ENCODE measurements around the gene IFT27.

The IFT27 gene

GRCh38 chr22:36816339-36816635 is 40.4 kb upstream of the IFT27 start:
- H3K4me2 ChIP-seq (ENCODE audit: insufficient read depth, low read length, poor library complexity, severe bottlenecking) = peak overlapping the region; percentile 79
- H2BK120ac ChIP-seq (ENCODE audit: low read depth, low read length) = no peak overlapping the region
- H3K79me1 ChIP-seq (ENCODE audit: low read depth, low read length) = no peaks in the 10 kb centered on the region
- DNase-seq (ENCODE audit: low spot score) = no peak
- peak overlapping the region; percentile 70 for H3K9ac ChIP-seq (ENCODE audit: low read depth, low read length, poor library complexity)
- peaks cover 0 to 34% of the 10 kb centered on the region in 2 donors for H3K36me3 ChIP-seq (replicated peaks in 1 of 2; ENCODE audit: control insufficient read depth in 2 of 2, insufficient read depth in 2 of 2, low read length in 2 of 2)
- H3K14ac ChIP-seq (ENCODE audit: low read length) = peak overlapping the region; percentile 56
- no peaks in the 10 kb centered on the region for H3K9me3 ChIP-seq (replicated peaks in 1 of 2; ENCODE audit: control insufficient read depth in 2 of 2, insufficient read depth in 1 of 2, low read depth in 1 of 2, low read length in 2 of 2)
- H2AK5ac ChIP-seq (ENCODE audit: low read depth, low read length) = peak overlapping the region; percentile 40
- H3K27me3 ChIP-seq (ENCODE audit: control insufficient read depth in 3 of 3, insufficient read depth in 3 of 3, low read depth in 1 of 3, low read length in 3 of 3) = peaks cover 6 to 43% (median 11%) of the 10 kb centered on the region in 3 experiments
- H2BK15ac ChIP-seq (ENCODE audit: low read length) = peak overlapping the region; percentile 86
- H3K27ac ChIP-seq (replicated peaks; ENCODE audit: low read length) = no peak overlapping the region
- WGBS, 2 donors (ENCODE audit: extremely low coverage in 2 of 2, insufficient read length in 2 of 2, insufficient replicate concordance in 1 of 2) = no CpG with 5 or more reads among the region's 12 CpGs
- H2BK12ac ChIP-seq (ENCODE audit: low read length) = no peak overlapping the region
- peak overlapping the region; percentile 86 for H3K18ac ChIP-seq (ENCODE audit: low read length)
- no peak overlapping the region for H3K4ac ChIP-seq (ENCODE audit: low read length)
- H3K4me1 ChIP-seq (ENCODE audit: control insufficient read depth in 2 of 2, insufficient read depth in 1 of 2, low read depth in 1 of 2, low read length in 2 of 2) = peaks cover 11 to 28% of the 10 kb centered on the region in 2 donors
- peak overlapping the region; percentile 40 for H3K23ac ChIP-seq (ENCODE audit: low read depth, low read length, poor library complexity)
- peak overlapping the region; percentile 94 for H2AFZ ChIP-seq (ENCODE audit: low read length)
- no peak overlapping the region for H2BK5ac ChIP-seq (ENCODE audit: low read length)
- no peak overlapping the region for H4K91ac ChIP-seq (ENCODE audit: low read depth, low read length, poor library complexity)
- H4K8ac ChIP-seq (ENCODE audit: low read depth, low read length) = no peak overlapping the region
- peak overlapping the region; percentile 61 to 71 for H3K4me3 ChIP-seq (ENCODE audit: low read length in 2 of 2)

DNA sequence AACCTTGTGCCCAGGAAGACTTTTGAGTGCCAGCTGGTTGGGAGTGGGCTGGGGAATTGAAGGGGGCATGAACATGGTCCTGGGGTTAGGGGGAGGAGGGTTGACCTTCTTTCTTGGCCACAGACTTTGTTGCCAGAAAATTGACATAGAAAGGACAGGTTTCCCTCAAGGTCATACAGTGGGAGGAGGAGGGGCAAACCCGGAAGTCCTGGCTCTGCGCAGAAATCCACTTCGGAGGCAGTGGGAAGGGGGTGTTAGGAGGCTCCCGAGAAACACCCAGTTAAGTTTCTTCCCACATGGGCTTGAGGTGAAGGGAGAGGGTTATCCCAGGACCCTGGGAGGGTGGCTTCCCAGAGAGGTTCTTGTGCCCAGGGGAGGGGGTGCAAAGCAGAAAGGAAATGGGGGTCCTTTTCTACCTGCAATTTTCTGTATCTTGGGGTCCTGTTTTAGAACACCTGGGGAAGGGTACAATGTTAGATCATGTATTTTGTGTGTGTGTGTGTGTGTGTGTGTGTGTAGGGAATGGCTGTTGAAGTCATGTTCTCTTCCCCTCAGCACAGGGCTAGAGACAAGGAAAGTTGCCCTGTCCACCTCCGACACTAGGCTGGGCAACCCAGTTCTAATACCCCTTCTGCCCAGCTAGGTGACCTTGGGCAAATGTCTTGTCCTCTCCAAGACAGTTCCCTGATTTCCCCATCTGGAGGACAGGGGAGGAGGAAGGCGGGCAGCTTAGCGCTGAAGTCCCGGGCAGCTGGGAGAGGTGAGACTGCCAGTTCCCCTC is 39.8 kb upstream of the IFT27 start:
- peak overlapping the region; percentile 86 for H2BK15ac ChIP-seq (ENCODE audit: low read length)
- H3K9ac ChIP-seq (ENCODE audit: low read depth, low read length, poor library complexity) = peak overlapping the region; percentile 70
- H3K27me3 ChIP-seq (ENCODE audit: control insufficient read depth in 3 of 3, insufficient read depth in 3 of 3, low read depth in 1 of 3, low read length in 3 of 3) = peaks cover 6 to 43% (median 11%) of the 10 kb centered on the region in 3 experiments
- no peak overlapping the region for H3K4ac ChIP-seq (ENCODE audit: low read length)
- DNase-seq (ENCODE audit: low spot score) = no peak
- no peaks in the 10 kb centered on the region for H3K79me1 ChIP-seq (ENCODE audit: low read depth, low read length)
- no peak overlapping the region for H4K91ac ChIP-seq (ENCODE audit: low read depth, low read length, poor library complexity)
- H3K4me3 ChIP-seq (ENCODE audit: low read length in 2 of 2) = peak overlapping the region in 1 of 2 donors; percentile 61
- peaks cover 11 to 28% of the 10 kb centered on the region in 2 donors for H3K4me1 ChIP-seq (ENCODE audit: control insufficient read depth in 2 of 2, insufficient read depth in 1 of 2, low read depth in 1 of 2, low read length in 2 of 2)
- peak overlapping the region; percentile 30 for H2BK5ac ChIP-seq (ENCODE audit: low read length)
- peak overlapping the region; percentile 40 for H3K23ac ChIP-seq (ENCODE audit: low read depth, low read length, poor library complexity)
- H4K8ac ChIP-seq (ENCODE audit: low read depth, low read length) = no peak overlapping the region
- peaks cover 0 to 34% of the 10 kb centered on the region in 2 donors for H3K36me3 ChIP-seq (replicated peaks in 1 of 2; ENCODE audit: control insufficient read depth in 2 of 2, insufficient read depth in 2 of 2, low read length in 2 of 2)
- peak overlapping the region; percentile 86 for H3K18ac ChIP-seq (ENCODE audit: low read length)
- H2AFZ ChIP-seq (ENCODE audit: low read length) = peak overlapping the region; percentile 94
- no CpG with 5 or more reads among the region's 8 CpGs for WGBS, 2 donors (ENCODE audit: extremely low coverage in 2 of 2, insufficient read length in 2 of 2, insufficient replicate concordance in 1 of 2)
- peak overlapping the region; percentile 56 for H3K14ac ChIP-seq (ENCODE audit: low read length)
- H3K27ac ChIP-seq (replicated peaks; ENCODE audit: low read length) = no peak overlapping the region
- H2AK5ac ChIP-seq (ENCODE audit: low read depth, low read length) = peak overlapping the region; percentile 40
- H2BK12ac ChIP-seq (ENCODE audit: low read length) = no peak overlapping the region
- H2BK120ac ChIP-seq (ENCODE audit: low read depth, low read length) = no peak overlapping the region
- peak overlapping the region; percentile 79 for H3K4me2 ChIP-seq (ENCODE audit: insufficient read depth, low read length, poor library complexity, severe bottlenecking)
- H3K9me3 ChIP-seq (replicated peaks in 1 of 2; ENCODE audit: control insufficient read depth in 2 of 2, insufficient read depth in 1 of 2, low read depth in 1 of 2, low read length in 2 of 2) = no peaks in the 10 kb centered on the region

DNA sequence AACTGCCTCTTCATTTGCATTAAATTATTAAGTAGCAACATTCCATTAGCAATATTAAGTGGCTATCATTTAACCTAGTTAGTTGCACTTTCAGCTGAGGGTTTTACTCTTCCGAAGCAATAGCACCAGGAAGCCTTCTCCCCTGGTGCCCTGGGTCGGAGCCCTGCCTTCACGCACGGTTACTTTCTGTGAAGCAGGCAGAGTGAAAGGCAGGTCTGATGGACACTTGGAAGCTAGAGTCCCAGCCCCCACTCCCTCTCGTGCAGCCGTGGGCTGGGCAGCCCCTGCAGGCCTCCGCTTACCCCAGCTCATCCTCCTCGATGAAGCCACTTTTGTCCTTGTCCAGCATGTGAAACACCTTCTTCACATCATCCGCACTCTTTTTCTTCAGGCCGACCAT is 38.9 kb upstream of the IFT27 start:
- no peak for DNase-seq (ENCODE audit: low spot score)
- H2BK120ac ChIP-seq (ENCODE audit: low read depth, low read length) = no peak overlapping the region
- no peak overlapping the region for H3K18ac ChIP-seq (ENCODE audit: low read length)
- H3K79me1 ChIP-seq (ENCODE audit: low read depth, low read length) = no peaks in the 10 kb centered on the region
- H2AK5ac ChIP-seq (ENCODE audit: low read depth, low read length) = peak overlapping the region; percentile 50
- H2BK15ac ChIP-seq (ENCODE audit: low read length) = no peak overlapping the region
- no peak overlapping the region for H2BK12ac ChIP-seq (ENCODE audit: low read length)
- H3K27me3 ChIP-seq (ENCODE audit: control insufficient read depth in 3 of 3, insufficient read depth in 3 of 3, low read depth in 1 of 3, low read length in 3 of 3) = peaks cover 6 to 43% (median 11%) of the 10 kb centered on the region in 3 experiments
- no peak overlapping the region for H2BK5ac ChIP-seq (ENCODE audit: low read length)
- no peak overlapping the region for H3K27ac ChIP-seq (replicated peaks; ENCODE audit: low read length)
- no peak overlapping the region for H3K23ac ChIP-seq (ENCODE audit: low read depth, low read length, poor library complexity)
- peaks cover 0 to 34% of the 10 kb centered on the region in 2 donors for H3K36me3 ChIP-seq (replicated peaks in 1 of 2; ENCODE audit: control insufficient read depth in 2 of 2, insufficient read depth in 2 of 2, low read length in 2 of 2)
- H3K4me3 ChIP-seq (ENCODE audit: low read length in 2 of 2) = no peak overlapping the region
- no peak overlapping the region for H3K9ac ChIP-seq (ENCODE audit: low read depth, low read length, poor library complexity)
- H3K4ac ChIP-seq (ENCODE audit: low read length) = no peak overlapping the region
- no peak overlapping the region for H3K4me2 ChIP-seq (ENCODE audit: insufficient read depth, low read length, poor library complexity, severe bottlenecking)
- no peak overlapping the region for H4K8ac ChIP-seq (ENCODE audit: low read depth, low read length)
- H3K14ac ChIP-seq (ENCODE audit: low read length) = no peak overlapping the region
- H4K91ac ChIP-seq (ENCODE audit: low read depth, low read length, poor library complexity) = no peak overlapping the region
- no CpG with 5 or more reads among the region's 10 CpGs for WGBS, 2 donors (ENCODE audit: extremely low coverage in 2 of 2, insufficient read length in 2 of 2, insufficient replicate concordance in 1 of 2)
- no peak overlapping the region for H2AFZ ChIP-seq (ENCODE audit: low read length)
- H3K9me3 ChIP-seq (replicated peaks in 1 of 2; ENCODE audit: control insufficient read depth in 2 of 2, insufficient read depth in 1 of 2, low read depth in 1 of 2, low read length in 2 of 2) = no peaks in the 10 kb centered on the region
- peaks cover 11 to 28% of the 10 kb centered on the region in 2 donors for H3K4me1 ChIP-seq (ENCODE audit: control insufficient read depth in 2 of 2, insufficient read depth in 1 of 2, low read depth in 1 of 2, low read length in 2 of 2)

DNA sequence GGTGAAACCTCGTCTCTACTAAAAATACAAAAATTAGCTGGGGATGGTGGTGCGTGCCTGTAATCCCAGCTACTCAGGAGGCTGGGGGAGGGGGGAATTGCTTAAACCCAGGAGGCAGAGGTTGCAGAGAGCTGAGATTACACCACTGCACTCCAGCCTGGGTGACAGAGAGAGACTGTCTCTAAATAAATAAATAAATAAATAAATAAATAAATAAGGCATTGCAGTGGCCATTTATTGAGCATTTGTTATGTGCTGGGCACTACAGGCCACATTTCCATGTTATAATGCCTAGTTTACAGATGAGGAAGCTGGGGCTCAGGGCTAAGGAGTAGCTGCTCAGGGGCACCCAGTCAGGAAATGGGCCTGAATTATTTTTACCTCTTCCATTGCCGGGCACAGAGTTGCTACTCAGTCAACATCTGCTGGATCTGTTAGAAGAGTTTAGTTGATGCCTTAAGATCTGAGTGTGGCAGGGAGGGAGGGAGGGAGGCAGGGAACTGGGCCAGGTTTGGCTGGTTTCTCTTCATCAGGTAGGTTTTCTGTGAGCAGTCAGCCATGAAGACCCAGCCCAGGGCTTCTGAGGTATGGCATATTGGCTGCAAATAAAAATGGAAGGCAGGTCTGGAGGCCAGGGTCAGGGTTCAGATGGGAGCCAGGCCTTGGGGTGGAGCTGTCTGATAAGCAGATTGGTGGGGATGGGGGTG is 35.3 kb upstream of the IFT27 start:
- H3K18ac ChIP-seq (ENCODE audit: low read length) = no peak overlapping the region
- no peak overlapping the region for H2AK5ac ChIP-seq (ENCODE audit: low read depth, low read length)
- H3K27me3 ChIP-seq (ENCODE audit: control insufficient read depth in 3 of 3, insufficient read depth in 3 of 3, low read depth in 1 of 3, low read length in 3 of 3) = peaks cover 0 to 21% (median 4%) of the 10 kb centered on the region in 3 experiments
- no peak overlapping the region for H2BK120ac ChIP-seq (ENCODE audit: low read depth, low read length)
- no peak overlapping the region for H3K4me2 ChIP-seq (ENCODE audit: insufficient read depth, low read length, poor library complexity, severe bottlenecking)
- H3K4me3 ChIP-seq (ENCODE audit: low read length in 2 of 2) = no peak overlapping the region
- no peaks in the 10 kb centered on the region for H3K79me1 ChIP-seq (ENCODE audit: low read depth, low read length)
- no peak overlapping the region for H3K23ac ChIP-seq (ENCODE audit: low read depth, low read length, poor library complexity)
- no peak overlapping the region for H2BK12ac ChIP-seq (ENCODE audit: low read length)
- H3K36me3 ChIP-seq (replicated peaks in 1 of 2; ENCODE audit: control insufficient read depth in 2 of 2, insufficient read depth in 2 of 2, low read length in 2 of 2) = peaks cover 0 to 34% of the 10 kb centered on the region in 2 donors
- H3K9ac ChIP-seq (ENCODE audit: low read depth, low read length, poor library complexity) = no peak overlapping the region
- no peak for DNase-seq (ENCODE audit: low spot score)
- H3K4ac ChIP-seq (ENCODE audit: low read length) = no peak overlapping the region
- no peaks in the 10 kb centered on the region for H3K9me3 ChIP-seq (replicated peaks in 1 of 2; ENCODE audit: control insufficient read depth in 2 of 2, insufficient read depth in 1 of 2, low read depth in 1 of 2, low read length in 2 of 2)
- H3K14ac ChIP-seq (ENCODE audit: low read length) = no peak overlapping the region
- no peak overlapping the region for H3K27ac ChIP-seq (replicated peaks; ENCODE audit: low read length)
- H2BK5ac ChIP-seq (ENCODE audit: low read length) = no peak overlapping the region
- no peak overlapping the region for H2AFZ ChIP-seq (ENCODE audit: low read length)
- no peak overlapping the region for H4K8ac ChIP-seq (ENCODE audit: low read depth, low read length)
- no CpG with 5 or more reads among the region's 3 CpGs for WGBS, 2 donors (ENCODE audit: extremely low coverage in 2 of 2, insufficient read length in 2 of 2, insufficient replicate concordance in 1 of 2)
- no peak overlapping the region for H2BK15ac ChIP-seq (ENCODE audit: low read length)
- peaks cover 9 to 38% of the 10 kb centered on the region in 2 donors for H3K4me1 ChIP-seq (ENCODE audit: control insufficient read depth in 2 of 2, insufficient read depth in 1 of 2, low read depth in 1 of 2, low read length in 2 of 2)
- H4K91ac ChIP-seq (ENCODE audit: low read depth, low read length, poor library complexity) = no peak overlapping the region
